ENCODE data around the gene SCN5A. TPM values are rescaled to one million over a fixed set of nuclear protein-coding genes. Genes with fewer than 3 reads are reported as not detected.

The SCN5A gene
- total and polyA plus RNA-seq, 2 donors (not counting 1 experiment from before 2014, with no cell fraction given): 0.20 to 0.37 TPM

GRCh38 chr3:38560284-38560683, 89.2 kb downstream of the SCN5A start:
- H3K4me1 ChIP-seq (ENCODE audit: control insufficient read depth in 2 of 2, insufficient read depth in 2 of 2, low read length in 2 of 2): no peaks in the 10 kb centered on the region
- no peak overlapping the region for H3K4me2 ChIP-seq (replicated peaks; ENCODE audit: low read depth, low read length, poor library complexity, severe bottlenecking)
- Mint-ChIP-seq H3K27me3 (peaks cover 14% of the 10 kb centered on the region), H3K4me1 (no peaks in the 10 kb centered on the region), H3K4me3 (no peak overlapping the region), H3K27ac (no peak overlapping the region), H3K9me3 (ENCODE audit: insufficient read depth) (no peaks in the 10 kb centered on the region)
- no peaks in the 10 kb centered on the region for H4K20me1 ChIP-seq (ENCODE audit: control insufficient read depth, insufficient read depth, low read length, poor library complexity, severe bottlenecking)
- H3K9me3 ChIP-seq (ENCODE audit: control extremely low read depth in 1 of 3, control insufficient read depth in 2 of 3, insufficient read depth in 1 of 3, low read length in 2 of 3): no peaks in the 10 kb centered on the region
- no peak overlapping the region for H2AFZ ChIP-seq (ENCODE audit: insufficient read depth, low read depth, low read length, poor library complexity, severe bottlenecking)
- H3K4me3 ChIP-seq (ENCODE audit: control extremely low read depth in 1 of 5, extremely low read depth in 1 of 5, insufficient read depth in 1 of 5, low read depth in 2 of 5, low read length in 4 of 5): no peak overlapping the region
- H3K27ac ChIP-seq (ENCODE audit: low read length in 2 of 2): no peak overlapping the region
- WGBS (ENCODE audit: insufficient coverage): 100% methylated on average over 6 of the region's 6 CpGs
- CTCF ChIA-PET: no interaction called here
- intact Hi-C loops (cut with micrococcal nuclease): no loop called here
- no peaks in the 10 kb centered on the region for H3K36me3 ChIP-seq (replicated peaks in 1 of 2; ENCODE audit: control extremely low read depth in 1 of 2, control insufficient read depth in 1 of 2, extremely low read depth in 1 of 2, insufficient read depth in 2 of 2, low read length in 1 of 2)
- H3K9ac ChIP-seq (ENCODE audit: low read length): no peak overlapping the region
- POLR2A ChIA-PET: no interaction called here
- no peak for ATAC-seq (ENCODE audit: low read depth)
- TF ChIP-seq CTCF (IDR thresholded peaks at IDR 0.05) (no peak), EZH2 (IDR thresholded peaks at IDR 0.05; ENCODE audit: borderline replicate concordance, insufficient read depth, low read depth, low read length, poor library complexity, severe bottlenecking) (no peak)
- peaks cover 0 to 6% (median 0%) of the 10 kb centered on the region in 4 experiments for H3K27me3 ChIP-seq (replicated peaks in 1 of 4; ENCODE audit: control extremely low read depth in 1 of 4, control insufficient read depth in 3 of 4, insufficient read depth in 4 of 4, low read length in 3 of 4)
- DNase-seq: no peak
- no peaks in the 10 kb centered on the region for H3K79me2 ChIP-seq (ENCODE audit: control insufficient read depth, insufficient read depth, low read length)

GRCh38 chr3:38558864-38559263, 90.6 kb downstream of the SCN5A start:
- Histone ChIP-seq H3K36me3 (replicated peaks in 1 of 2; ENCODE audit: control extremely low read depth in 1 of 2, control insufficient read depth in 1 of 2, extremely low read depth in 1 of 2, insufficient read depth in 2 of 2, low read length in 1 of 2) (no peaks in the 10 kb centered on the region), H3K4me2 (replicated peaks; ENCODE audit: low read depth, low read length, poor library complexity, severe bottlenecking) (no peak overlapping the region), H2AFZ (ENCODE audit: insufficient read depth, low read depth, low read length, poor library complexity, severe bottlenecking) (no peak overlapping the region), H3K4me3 (ENCODE audit: control extremely low read depth in 1 of 5, extremely low read depth in 1 of 5, insufficient read depth in 1 of 5, low read depth in 2 of 5, low read length in 4 of 5) (no peak overlapping the region), H3K27me3 (replicated peaks in 1 of 4; ENCODE audit: control extremely low read depth in 1 of 4, control insufficient read depth in 3 of 4, insufficient read depth in 4 of 4, low read length in 3 of 4) (peaks cover 0 to 6% (median 0%) of the 10 kb centered on the region in 4 experiments), H3K4me1 (ENCODE audit: control insufficient read depth in 2 of 2, insufficient read depth in 2 of 2, low read length in 2 of 2) (no peaks in the 10 kb centered on the region), H4K20me1 (ENCODE audit: control insufficient read depth, insufficient read depth, low read length, poor library complexity, severe bottlenecking) (no peaks in the 10 kb centered on the region), H3K27ac (ENCODE audit: low read length in 2 of 2) (no peak overlapping the region), H3K9ac (ENCODE audit: low read length) (no peak overlapping the region), H3K79me2 (ENCODE audit: control insufficient read depth, insufficient read depth, low read length) (no peaks in the 10 kb centered on the region), H3K9me3 (ENCODE audit: control extremely low read depth in 1 of 3, control insufficient read depth in 2 of 3, insufficient read depth in 1 of 3, low read length in 2 of 3) (peaks cover 0 to 8% (median 0%) of the 10 kb centered on the region in 3 donors)
- Mint-ChIP-seq H3K27me3 (peaks cover 20% of the 10 kb centered on the region), H3K4me1 (no peaks in the 10 kb centered on the region), H3K4me3 (no peak overlapping the region), H3K9me3 (ENCODE audit: insufficient read depth) (peaks cover 2% of the 10 kb centered on the region), H3K27ac (no peak overlapping the region)
- TF ChIP-seq CTCF (IDR thresholded peaks at IDR 0.05) (no peak), EZH2 (IDR thresholded peaks at IDR 0.05; ENCODE audit: borderline replicate concordance, insufficient read depth, low read depth, low read length, poor library complexity, severe bottlenecking) (no peak)
- ATAC-seq (ENCODE audit: low read depth) (no peak), DNase-seq (no peak)
- intact Hi-C loops (cut with micrococcal nuclease): no loop called here
- POLR2A ChIA-PET: no interaction called here
- CTCF ChIA-PET: interaction anchor here (0.7 to 1.2 kb wide), 2 partner anchors 37 to 890 kb away, joined by 3 read pairs; no protein-coding TSS in a partner anchor
- WGBS (ENCODE audit: insufficient coverage): 77% methylated on average over 1 of the region's 1 CpG
